IPS-18a (cell line): ENCODE results near the gene SPATA9.
"Not testable (repeated sequence)": the region's sequence is repeated elsewhere in the genome, so short reads cannot be mapped to it uniquely, and the experiment has no call there.

Experiments used
- H3K27ac ChIP-seq: one replicate; pipeline ENCODE4 v1.5.1; 2013; ENCODE audit warnings: low read length
- H3K27me3 ChIP-seq: one replicate; pipeline ENCODE4 v1.6.1; 2013; ENCODE audit warnings: mild to moderate bottlenecking, low read length; ENCODE audit not compliant: control insufficient read depth, insufficient read depth
- H3K36me3 ChIP-seq: one replicate; pipeline ENCODE4 v1.6.1; 2013; ENCODE audit warnings: low read depth, low read length; ENCODE audit not compliant: control insufficient read depth
- H3K4me1 ChIP-seq: one replicate; pipeline ENCODE4 v1.6.1; 2013; ENCODE audit warnings: low read depth, low read length; ENCODE audit not compliant: control insufficient read depth
- H3K4me3 ChIP-seq: one replicate; pipeline ENCODE4 v1.5.1; 2013; ENCODE audit warnings: low read length
- H3K9ac ChIP-seq: one replicate; pipeline ENCODE4 v1.6.1; 2013; ENCODE audit warnings: mild to moderate bottlenecking, low read length, moderate library complexity
- H3K9me3 ChIP-seq: one replicate; pipeline ENCODE4 v1.6.1; 2013; ENCODE audit warnings: low read depth, low read length; ENCODE audit not compliant: control insufficient read depth

The SPATA9 gene

DNA sequence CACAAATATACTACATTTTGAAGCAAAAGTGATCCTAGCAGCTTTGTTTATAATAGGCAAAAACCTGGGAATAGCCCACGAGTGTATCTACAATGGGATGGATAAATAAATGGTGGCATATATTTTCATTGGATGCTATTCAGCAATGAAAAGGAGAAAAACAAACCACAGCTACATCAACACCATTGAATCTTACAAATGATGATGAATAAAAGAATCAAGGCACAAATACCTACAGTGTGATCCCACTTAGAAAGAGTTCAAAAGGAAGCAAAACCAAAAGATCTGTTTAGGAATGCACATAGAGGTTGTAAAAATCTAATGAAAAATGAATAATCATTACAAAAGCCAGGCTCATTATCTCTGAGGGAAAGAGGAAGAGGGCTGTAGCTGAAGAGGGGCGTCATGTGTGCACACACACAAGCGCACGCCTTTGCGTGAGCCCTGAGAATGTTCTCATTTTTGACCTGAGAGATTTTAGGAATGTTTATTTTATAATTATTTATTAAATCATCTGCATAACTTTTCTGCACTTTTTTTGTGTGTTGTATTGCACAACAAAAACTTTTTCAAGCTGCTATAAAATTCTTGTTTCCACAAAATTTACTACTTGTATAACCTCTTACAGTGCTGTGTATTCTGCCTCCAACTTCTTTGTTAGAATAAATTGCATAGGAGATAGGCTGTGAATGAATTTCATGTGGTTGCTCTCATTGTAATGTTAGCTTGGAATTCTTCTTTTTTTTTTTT is 42.5 kb upstream of the SPATA9 start:
- H3K9ac ChIP-seq, result no peak overlapping the region

GRCh38 chr5:95723632-95724369 is 41.0 kb upstream of the SPATA9 start:
- Histone ChIP-seq H3K27ac (no peak overlapping the region), H3K4me1 (no peaks in the 10 kb centered on the region), H3K9me3 (no peaks in the 10 kb centered on the region), H3K27me3 (peaks cover 11% of the 10 kb centered on the region), H3K36me3 (no peaks in the 10 kb centered on the region), H3K4me3 (no peak overlapping the region), H3K9ac (no peak overlapping the region)

More for the DNA sequence above, 42.5 kb upstream of the SPATA9 start:
- Histone ChIP-seq H3K36me3 (no peaks in the 10 kb centered on the region), H3K4me3 (no peak overlapping the region), H3K4me1 (peaks cover 3% of the 10 kb centered on the region), H3K9me3 (no peaks in the 10 kb centered on the region), H3K27me3 (peaks cover 25% of the 10 kb centered on the region), H3K27ac (no peak overlapping the region)

DNA sequence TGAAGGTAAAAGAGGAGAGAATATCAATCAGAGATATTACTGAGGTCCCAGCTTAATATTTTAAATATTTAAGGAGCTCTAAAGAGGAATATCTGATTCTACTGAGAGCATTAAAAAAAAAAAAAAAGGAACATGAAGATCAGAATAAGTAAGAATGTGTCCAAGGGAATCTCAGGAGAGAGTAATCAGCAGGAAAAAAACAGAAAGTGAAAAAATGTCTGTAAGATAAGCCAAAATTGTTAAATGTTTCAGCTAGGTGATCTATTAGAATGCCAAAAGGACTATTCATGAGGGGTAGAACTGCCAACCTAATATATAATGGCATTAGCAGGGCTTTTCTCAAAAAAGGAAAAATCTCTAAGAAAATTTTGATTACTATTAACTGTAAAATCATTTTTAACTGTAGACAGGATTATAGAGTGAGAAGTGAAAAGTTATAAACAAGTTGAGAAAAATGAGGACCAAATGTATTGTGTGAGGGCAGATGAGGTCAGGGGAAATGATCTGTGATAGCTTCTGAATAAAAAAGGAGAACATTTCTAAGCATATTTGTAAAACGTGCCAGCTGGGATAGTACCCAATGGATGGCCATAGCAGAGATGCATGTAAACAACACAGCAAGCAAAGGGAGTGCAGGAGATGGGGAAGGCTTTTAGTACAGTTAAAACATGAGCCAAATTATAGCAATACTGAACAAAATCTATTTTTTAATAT is 38.9 kb upstream of the SPATA9 start:
- Histone ChIP-seq H3K4me3 (no peak overlapping the region), H3K27me3 (no peaks in the 10 kb centered on the region), H3K4me1 (peaks cover 4% of the 10 kb centered on the region), H3K36me3 (no peaks in the 10 kb centered on the region), H3K9me3 (no peaks in the 10 kb centered on the region), H3K27ac (no peak overlapping the region), H3K9ac (no peak overlapping the region)

GRCh38 chr5:95720094-95720786 is 37.4 kb upstream of the SPATA9 start:
- Histone ChIP-seq H3K36me3 (no peaks in the 10 kb centered on the region), H3K4me3 (no peak overlapping the region), H3K9me3 (no peaks in the 10 kb centered on the region), H3K27me3 (no peaks in the 10 kb centered on the region), H3K9ac (no peak overlapping the region), H3K27ac (no peak overlapping the region), H3K4me1 (peaks cover 4% of the 10 kb centered on the region)

DNA sequence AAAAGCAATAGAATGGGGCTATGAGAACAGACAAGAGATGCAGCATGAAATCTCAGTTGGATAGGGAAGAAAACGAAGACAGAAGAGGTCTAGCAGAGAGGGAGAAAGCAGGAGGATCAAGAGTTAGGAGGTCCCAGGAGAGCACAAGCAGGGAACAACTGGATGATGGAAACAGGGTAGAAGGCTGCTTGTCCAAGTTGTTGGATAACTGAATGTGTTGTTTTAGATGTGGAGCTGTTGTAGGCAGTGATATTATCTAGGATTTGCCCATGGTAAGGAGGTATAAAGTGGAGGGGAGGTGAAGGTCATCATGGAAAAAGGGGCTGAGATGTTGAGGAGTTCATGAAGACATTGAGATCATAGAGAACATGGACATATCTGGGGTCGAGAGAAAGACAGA is 35.9 kb upstream of the SPATA9 start:
- Histone ChIP-seq H3K27ac (no peak overlapping the region), H3K9me3 (no peaks in the 10 kb centered on the region), H3K4me3 (no peak overlapping the region), H3K4me1 (peaks cover 4% of the 10 kb centered on the region), H3K36me3 (no peaks in the 10 kb centered on the region), H3K9ac (no peak overlapping the region), H3K27me3 (no peaks in the 10 kb centered on the region)

DNA sequence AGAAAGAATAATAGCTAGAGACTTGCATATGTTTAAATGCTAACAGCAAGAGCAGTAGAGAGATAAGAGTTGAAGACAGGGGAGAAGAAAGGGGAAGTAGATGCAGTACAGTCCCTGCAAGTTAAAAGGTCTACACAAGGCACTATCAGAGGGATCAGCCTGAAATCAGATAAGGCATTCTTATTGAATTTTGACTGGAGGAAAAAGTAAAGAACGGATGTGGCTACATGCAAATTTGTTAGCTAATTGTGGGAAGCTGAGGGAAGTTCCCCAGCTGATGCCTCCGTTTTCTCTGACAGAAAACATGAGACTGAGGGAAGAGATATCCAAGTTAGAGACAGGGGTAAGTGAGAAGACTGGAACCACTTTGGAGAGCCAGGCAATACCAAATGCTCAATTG is 35.4 kb upstream of the SPATA9 start:
- no peak overlapping the region for H3K4me3 ChIP-seq
- no peak overlapping the region for H3K27ac ChIP-seq
- H3K9me3 ChIP-seq, result no peaks in the 10 kb centered on the region
- no peak overlapping the region for H3K9ac ChIP-seq
- peaks cover 4% of the 10 kb centered on the region for H3K4me1 ChIP-seq
- no peaks in the 10 kb centered on the region for H3K27me3 ChIP-seq
- no peaks in the 10 kb centered on the region for H3K36me3 ChIP-seq

DNA sequence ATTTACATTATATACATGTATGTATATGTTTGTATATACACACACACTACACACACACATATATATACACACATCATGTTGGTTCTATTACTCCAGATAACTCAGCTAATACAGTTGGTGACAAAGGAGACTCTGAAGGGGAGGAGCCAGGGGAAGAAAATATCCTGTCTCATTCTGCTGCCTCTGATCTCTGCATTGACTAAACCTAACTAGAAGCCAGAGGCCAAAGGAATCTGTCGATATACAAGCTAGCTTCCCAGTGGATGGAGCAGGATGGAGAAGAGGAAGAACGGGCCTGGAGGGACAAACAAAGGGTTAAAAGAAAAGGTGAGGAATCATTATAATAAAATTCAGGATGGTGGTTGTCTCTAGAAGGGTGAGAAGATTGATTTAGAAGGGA is 34.6 kb upstream of the SPATA9 start:
- Histone ChIP-seq H3K36me3 (no peaks in the 10 kb centered on the region), H3K4me1 (peaks cover 6% of the 10 kb centered on the region), H3K4me3 (no peak overlapping the region), H3K9ac (no peak overlapping the region), H3K27me3 (peaks cover 4% of the 10 kb centered on the region), H3K27ac (no peak overlapping the region), H3K9me3 (no peaks in the 10 kb centered on the region)

DNA sequence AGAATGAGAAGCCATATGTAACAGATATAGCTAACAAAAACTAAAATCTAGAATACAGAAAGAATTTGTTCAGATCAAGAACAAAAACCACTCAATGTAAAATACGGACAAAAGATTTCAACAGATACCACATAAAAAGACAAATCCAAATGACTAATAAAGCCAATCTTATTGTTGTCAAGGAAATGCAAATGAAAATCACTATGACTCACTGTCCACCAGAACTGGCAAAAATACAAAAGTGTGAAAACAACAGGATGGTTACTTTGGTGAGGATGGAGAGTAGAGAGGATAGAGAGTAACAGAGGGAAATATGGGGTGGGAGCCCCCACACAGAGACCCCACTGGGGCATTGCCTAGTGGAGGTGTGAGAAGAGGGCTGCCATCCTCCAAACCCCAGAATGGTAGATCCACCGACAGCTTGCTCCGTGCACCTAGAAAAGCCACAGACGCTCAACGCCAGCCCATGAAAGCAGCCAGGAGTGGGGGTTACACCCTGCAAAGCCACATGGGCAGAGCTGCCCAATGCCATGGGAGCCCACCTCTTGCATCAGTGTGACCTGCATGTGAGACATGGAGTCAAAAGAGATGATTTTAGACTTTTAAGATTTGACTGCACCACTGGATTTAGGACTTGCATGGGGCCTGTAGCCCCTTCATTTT is 33.1 kb upstream of the SPATA9 start:
- Histone ChIP-seq H3K9me3 (no peaks in the 10 kb centered on the region), H3K4me1 (peaks cover 10% of the 10 kb centered on the region), H3K9ac (no peak overlapping the region), H3K27ac (no peak overlapping the region), H3K27me3 (peaks cover 16% of the 10 kb centered on the region), H3K4me3 (no peak overlapping the region), H3K36me3 (no peaks in the 10 kb centered on the region)

DNA sequence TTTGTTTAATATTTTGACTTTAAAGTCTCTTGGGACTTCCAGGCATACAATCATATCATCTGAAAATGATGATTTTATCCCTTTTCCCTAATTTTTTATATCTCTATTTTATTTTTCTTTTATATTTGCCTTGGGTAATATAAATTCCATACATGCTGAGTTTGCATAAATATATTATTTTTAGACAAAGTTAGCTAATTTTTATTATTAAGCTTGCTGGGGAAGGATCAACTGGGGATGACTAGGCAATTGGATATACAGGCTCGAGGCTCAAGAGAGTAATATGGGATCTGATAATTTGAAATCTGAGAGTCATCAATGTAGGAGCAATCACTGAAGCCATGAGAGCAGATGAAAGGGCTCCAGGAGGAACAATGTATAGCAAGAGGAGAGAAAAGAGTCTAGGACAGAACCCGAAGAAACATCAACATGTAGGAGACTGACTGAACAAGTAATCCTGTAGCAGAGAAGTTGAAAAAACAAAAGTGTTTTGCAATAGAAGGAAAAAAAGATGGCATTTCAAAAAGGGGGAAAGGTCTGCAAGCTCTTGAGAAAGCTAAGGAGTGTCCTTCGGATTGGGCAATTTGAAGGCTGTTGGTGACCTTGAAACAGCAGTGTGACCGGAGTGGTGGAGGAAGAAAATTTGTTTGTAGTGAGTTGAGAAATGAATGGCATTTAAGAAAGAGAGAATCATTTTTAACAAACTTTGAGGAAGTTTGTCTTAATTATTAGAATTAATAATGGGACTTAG is 31.3 kb upstream of the SPATA9 start:
- no peak overlapping the region for H3K4me3 ChIP-seq
- H3K9me3 ChIP-seq, result no peaks in the 10 kb centered on the region
- H3K27me3 ChIP-seq, result peaks cover 33% of the 10 kb centered on the region
- no peaks in the 10 kb centered on the region for H3K36me3 ChIP-seq
- no peak overlapping the region for H3K9ac ChIP-seq
- H3K27ac ChIP-seq, result no peak overlapping the region
- peaks cover 15% of the 10 kb centered on the region for H3K4me1 ChIP-seq

GRCh38 chr5:95713246-95713645 is 30.5 kb upstream of the SPATA9 start:
- Histone ChIP-seq H3K4me1 (peaks cover 14% of the 10 kb centered on the region), H3K27me3 (peaks cover 42% of the 10 kb centered on the region)
- not testable (repeated sequence) for H3K27ac ChIP-seq, H3K9me3 ChIP-seq, H3K4me3 ChIP-seq, H3K36me3 ChIP-seq, H3K9ac ChIP-seq
